ENCODE data around the gene TRIM42. TPM values are rescaled to one million over a fixed set of nuclear protein-coding genes. Genes with fewer than 3 reads are reported as not detected.

The TRIM42 gene
- total RNA-seq, 1 experiment from 2014 or later = not detected

DNA sequence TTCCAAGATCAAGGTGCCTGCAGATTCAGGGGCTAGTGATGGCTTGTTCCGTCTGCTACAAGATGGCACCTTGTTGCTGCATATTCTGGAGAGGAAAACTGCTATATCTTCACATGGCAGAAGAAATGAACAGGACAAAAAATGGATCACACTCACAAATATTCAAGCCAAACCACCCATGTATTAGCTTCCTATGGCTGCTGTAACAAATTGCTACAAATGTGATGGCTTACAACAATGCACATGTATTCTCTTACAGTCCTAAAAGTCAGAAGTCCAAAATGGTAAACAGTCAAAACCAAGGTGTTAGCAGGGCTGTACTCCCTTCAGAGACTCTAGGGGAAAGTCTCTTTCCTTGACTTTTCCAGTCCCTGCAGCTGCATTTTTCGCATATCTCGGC, 55.8 kb downstream of the TRIM42 start:
- BruUV-seq (replicated peaks) = no TSS peak
- no peak overlapping the region for H3K27ac ChIP-seq (ENCODE audit: low read depth, low read length)
- ChIA-PET POLR2A (no interaction called here), CTCF (no interaction called here), RAD21 (ENCODE audit: low non-redundant PET in 1 of 2, low total read pairs in 2 of 2, uncharacterized antibody in 2 of 2, unreplicated experiment in 2 of 2) (no interaction called here)
- H2AFZ ChIP-seq (ENCODE audit: low read depth, low read length, poor library complexity, severe bottlenecking) = no peak overlapping the region
- H3K79me2 ChIP-seq (ENCODE audit: insufficient read depth, low read length) = no peaks in the 10 kb centered on the region
- H3K9me2 ChIP-seq (ENCODE audit: insufficient read depth) = no peaks in the 10 kb centered on the region
- H3K4me2 ChIP-seq (ENCODE audit: low read length) = no peak overlapping the region
- intact Hi-C loops (cut with micrococcal nuclease) = no loop called here
- H3K4me3 ChIP-seq (replicated peaks in 1 of 2; ENCODE audit: low read depth in 1 of 2, low read length in 2 of 2) = no peak overlapping the region
- H4K20me1 ChIP-seq (ENCODE audit: insufficient read depth) = no peaks in the 10 kb centered on the region
- H3K9me3 ChIP-seq (ENCODE audit: control insufficient read depth in 1 of 2, insufficient read depth in 1 of 2, low read depth in 1 of 2, low read length in 2 of 2) = no peaks in the 10 kb centered on the region
- H3K4me1 ChIP-seq (ENCODE audit: control insufficient read depth in 1 of 2, insufficient read depth in 2 of 2, low read length in 2 of 2) = no peaks in the 10 kb centered on the region
- H3K27me3 ChIP-seq (ENCODE audit: insufficient read depth, low read length) = peaks cover 48% of the 10 kb centered on the region
- DNase-seq (ENCODE audit: low read depth, low spot score) = no peak
- TF ChIP-seq JUND (IDR thresholded peaks at IDR 0.05) = no peak
- TF ChIP-seq, protein P1, sequence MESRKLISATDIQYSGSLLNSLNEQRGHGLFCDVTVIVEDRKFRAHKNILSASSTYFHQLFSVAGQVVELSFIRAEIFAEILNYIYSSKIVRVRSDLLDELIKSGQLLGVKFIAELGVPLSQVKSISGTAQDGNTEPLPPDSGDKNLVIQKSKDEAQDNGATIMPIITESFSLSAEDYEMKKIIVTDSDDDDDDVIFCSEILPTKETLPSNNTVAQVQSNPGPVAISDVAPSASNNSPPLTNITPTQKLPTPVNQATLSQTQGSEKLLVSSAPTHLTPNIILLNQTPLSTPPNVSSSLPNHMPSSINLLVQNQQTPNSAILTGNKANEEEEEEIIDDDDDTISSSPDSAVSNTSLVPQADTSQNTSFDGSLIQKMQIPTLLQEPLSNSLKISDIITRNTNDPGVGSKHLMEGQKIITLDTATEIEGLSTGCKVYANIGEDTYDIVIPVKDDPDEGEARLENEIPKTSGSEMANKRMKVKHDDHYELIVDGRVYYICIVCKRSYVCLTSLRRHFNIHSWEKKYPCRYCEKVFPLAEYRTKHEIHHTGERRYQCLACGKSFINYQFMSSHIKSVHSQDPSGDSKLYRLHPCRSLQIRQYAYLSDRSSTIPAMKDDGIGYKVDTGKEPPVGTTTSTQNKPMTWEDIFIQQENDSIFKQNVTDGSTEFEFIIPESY (IDR thresholded peaks at IDR 0.05; ENCODE audit: extremely low read depth, insufficient replicate concordance, low read length) = no peak
- TF ChIP-seq TCF7L2 (IDR thresholded peaks at IDR 0.05; ENCODE audit: borderline replicate concordance, extremely low read depth, insufficient read depth, insufficient read length) = no peak
- TF ChIP-seq ZFX (IDR thresholded peaks at IDR 0.05) = no peak
- TF ChIP-seq, protein P2, sequence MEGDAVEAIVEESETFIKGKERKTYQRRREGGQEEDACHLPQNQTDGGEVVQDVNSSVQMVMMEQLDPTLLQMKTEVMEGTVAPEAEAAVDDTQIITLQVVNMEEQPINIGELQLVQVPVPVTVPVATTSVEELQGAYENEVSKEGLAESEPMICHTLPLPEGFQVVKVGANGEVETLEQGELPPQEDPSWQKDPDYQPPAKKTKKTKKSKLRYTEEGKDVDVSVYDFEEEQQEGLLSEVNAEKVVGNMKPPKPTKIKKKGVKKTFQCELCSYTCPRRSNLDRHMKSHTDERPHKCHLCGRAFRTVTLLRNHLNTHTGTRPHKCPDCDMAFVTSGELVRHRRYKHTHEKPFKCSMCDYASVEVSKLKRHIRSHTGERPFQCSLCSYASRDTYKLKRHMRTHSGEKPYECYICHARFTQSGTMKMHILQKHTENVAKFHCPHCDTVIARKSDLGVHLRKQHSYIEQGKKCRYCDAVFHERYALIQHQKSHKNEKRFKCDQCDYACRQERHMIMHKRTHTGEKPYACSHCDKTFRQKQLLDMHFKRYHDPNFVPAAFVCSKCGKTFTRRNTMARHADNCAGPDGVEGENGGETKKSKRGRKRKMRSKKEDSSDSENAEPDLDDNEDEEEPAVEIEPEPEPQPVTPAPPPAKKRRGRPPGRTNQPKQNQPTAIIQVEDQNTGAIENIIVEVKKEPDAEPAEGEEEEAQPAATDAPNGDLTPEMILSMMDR (IDR thresholded peaks at IDR 0.05 in 2 of 3, conservative IDR thresholded peaks at IDR 0.05 in 1 of 3; ENCODE audit: borderline replicate concordance in 1 of 3, insufficient read depth in 1 of 3, low read depth in 2 of 3, low read length in 2 of 3) = no peak
- no peak for TF ChIP-seq YY1 (IDR thresholded peaks at IDR 0.05; ENCODE audit: extremely low read depth, insufficient replicate concordance, low read depth, low read length)
- no peak for TF ChIP-seq ZNF274 (IDR thresholded peaks at IDR 0.05; ENCODE audit: low read depth, low read length)
- no peak for TF ChIP-seq EZH2phosphoT487 (IDR thresholded peaks at IDR 0.05; ENCODE audit: borderline replicate concordance)
- TF ChIP-seq, protein P3, sequence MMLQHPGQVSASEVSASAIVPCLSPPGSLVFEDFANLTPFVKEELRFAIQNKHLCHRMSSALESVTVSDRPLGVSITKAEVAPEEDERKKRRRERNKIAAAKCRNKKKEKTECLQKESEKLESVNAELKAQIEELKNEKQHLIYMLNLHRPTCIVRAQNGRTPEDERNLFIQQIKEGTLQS (IDR thresholded peaks at IDR 0.05) = no peak
- no peak for TF ChIP-seq SP1 (IDR thresholded peaks at IDR 0.05; ENCODE audit: low read depth)
- TF ChIP-seq RAD21 (IDR thresholded peaks at IDR 0.05; ENCODE audit: low read depth) = no peak
- TF ChIP-seq POLR2AphosphoS5 (IDR thresholded peaks at IDR 0.05; ENCODE audit: low read depth, low read length) = no peak
- TF ChIP-seq, protein P4, sequence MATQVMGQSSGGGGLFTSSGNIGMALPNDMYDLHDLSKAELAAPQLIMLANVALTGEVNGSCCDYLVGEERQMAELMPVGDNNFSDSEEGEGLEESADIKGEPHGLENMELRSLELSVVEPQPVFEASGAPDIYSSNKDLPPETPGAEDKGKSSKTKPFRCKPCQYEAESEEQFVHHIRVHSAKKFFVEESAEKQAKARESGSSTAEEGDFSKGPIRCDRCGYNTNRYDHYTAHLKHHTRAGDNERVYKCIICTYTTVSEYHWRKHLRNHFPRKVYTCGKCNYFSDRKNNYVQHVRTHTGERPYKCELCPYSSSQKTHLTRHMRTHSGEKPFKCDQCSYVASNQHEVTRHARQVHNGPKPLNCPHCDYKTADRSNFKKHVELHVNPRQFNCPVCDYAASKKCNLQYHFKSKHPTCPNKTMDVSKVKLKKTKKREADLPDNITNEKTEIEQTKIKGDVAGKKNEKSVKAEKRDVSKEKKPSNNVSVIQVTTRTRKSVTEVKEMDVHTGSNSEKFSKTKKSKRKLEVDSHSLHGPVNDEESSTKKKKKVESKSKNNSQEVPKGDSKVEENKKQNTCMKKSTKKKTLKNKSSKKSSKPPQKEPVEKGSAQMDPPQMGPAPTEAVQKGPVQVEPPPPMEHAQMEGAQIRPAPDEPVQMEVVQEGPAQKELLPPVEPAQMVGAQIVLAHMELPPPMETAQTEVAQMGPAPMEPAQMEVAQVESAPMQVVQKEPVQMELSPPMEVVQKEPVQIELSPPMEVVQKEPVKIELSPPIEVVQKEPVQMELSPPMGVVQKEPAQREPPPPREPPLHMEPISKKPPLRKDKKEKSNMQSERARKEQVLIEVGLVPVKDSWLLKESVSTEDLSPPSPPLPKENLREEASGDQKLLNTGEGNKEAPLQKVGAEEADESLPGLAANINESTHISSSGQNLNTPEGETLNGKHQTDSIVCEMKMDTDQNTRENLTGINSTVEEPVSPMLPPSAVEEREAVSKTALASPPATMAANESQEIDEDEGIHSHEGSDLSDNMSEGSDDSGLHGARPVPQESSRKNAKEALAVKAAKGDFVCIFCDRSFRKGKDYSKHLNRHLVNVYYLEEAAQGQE (IDR thresholded peaks at IDR 0.05; ENCODE audit: low read depth) = no peak
- TF ChIP-seq CEBPB (IDR thresholded peaks at IDR 0.05; ENCODE audit: low read depth) = no peak
- H3K9ac ChIP-seq (ENCODE audit: low read length) = no peak overlapping the region
- H3K36me3 ChIP-seq (ENCODE audit: control insufficient read depth in 1 of 2, insufficient read depth in 2 of 2, low read length in 2 of 2) = no peaks in the 10 kb centered on the region
- no peak for ATAC-seq

Data from HCT116 (cell line).